Measurements from ENCODE around the gene SLC2A13.
"Not testable (repeated sequence)": the region's sequence is repeated elsewhere in the genome, so short reads cannot be mapped to it uniquely, and the experiment has no call there.

Gene SLC2A13

DNA sequence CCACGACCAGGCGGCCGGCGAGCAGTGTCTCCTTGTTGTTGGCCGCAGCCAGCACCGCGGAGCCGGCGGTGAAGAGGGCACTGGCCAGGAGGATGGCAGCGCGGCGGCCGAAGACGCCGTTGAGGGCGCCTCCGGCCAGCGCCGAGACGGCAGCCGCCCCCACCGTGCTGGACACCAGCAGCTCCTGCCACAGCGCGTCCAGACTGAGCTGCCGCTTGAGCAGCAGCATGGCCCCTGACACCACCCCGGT is 691 bp downstream of the SLC2A13 start:
- no peak for DNase-seq (ENCODE audit: low read depth)

DNA sequence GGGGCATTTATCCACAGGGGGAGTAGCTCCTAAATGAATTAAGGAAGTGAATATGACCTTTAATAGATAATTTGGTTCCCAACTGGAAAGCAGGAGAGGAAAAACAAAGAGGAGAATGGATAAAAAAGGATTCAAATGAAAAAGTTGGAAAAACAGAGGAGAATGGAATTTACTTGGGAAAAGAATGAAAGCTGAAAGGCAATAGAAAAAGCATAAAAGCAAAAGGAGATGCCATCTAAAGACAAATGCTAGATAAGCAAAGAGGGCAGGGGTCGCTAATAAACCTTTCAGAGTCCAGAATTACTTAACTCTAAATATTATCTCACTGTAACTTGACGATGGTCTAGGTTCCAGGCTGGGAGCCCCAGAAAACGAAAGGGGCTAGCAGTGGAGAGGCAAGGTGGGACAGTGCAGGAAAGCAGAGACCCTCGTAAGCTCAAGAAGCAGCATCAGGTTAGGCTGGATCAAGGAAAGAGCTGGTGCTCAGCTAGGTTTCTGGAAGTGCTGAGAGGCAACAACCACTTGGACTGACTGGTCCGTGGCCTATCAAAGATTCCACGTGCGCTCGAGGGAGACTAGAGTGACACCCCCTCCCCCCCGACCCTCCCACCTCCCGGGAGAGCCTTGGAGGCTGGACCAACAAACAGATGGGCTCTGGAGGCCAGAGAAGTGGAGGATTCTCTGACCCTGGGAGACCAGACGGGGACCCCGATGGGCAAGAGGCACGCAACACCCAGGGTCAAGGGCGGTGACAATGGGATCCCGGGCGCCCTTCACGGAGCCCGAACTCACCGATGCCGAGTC is 1.2 kb downstream of the SLC2A13 start:
- no peak for DNase-seq (ENCODE audit: low read depth)

DNA sequence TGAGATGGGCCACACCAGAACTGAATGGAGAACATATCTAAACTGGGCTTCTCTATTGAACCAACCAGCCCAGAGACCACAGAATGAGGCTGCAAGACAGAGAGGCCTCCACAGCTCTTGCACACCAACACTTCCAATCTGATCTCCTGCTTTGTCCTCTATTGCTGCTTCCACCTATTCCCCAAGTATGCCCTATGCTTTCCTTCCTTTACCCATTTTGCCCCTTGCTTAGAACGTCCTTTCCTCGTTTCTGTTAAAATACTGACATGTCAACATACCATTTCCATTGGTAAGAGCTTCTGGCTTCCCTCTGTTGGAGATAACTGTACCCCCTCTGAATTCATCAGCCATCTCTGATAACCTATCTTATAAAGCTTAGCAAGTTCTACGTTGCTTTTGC is 2.8 kb downstream of the SLC2A13 start:
- no peak for DNase-seq (ENCODE audit: low read depth)

- no peak for DNase-seq (ENCODE audit: low read depth)
Measured at GRCh38 chr12:40101747-40102146, 4.1 kb downstream of the SLC2A13 start.

GRCh38 chr12:40099423-40099853 is 6.4 kb downstream of the SLC2A13 start:
- DNase-seq (ENCODE audit: low read depth), result no peak

DNA sequence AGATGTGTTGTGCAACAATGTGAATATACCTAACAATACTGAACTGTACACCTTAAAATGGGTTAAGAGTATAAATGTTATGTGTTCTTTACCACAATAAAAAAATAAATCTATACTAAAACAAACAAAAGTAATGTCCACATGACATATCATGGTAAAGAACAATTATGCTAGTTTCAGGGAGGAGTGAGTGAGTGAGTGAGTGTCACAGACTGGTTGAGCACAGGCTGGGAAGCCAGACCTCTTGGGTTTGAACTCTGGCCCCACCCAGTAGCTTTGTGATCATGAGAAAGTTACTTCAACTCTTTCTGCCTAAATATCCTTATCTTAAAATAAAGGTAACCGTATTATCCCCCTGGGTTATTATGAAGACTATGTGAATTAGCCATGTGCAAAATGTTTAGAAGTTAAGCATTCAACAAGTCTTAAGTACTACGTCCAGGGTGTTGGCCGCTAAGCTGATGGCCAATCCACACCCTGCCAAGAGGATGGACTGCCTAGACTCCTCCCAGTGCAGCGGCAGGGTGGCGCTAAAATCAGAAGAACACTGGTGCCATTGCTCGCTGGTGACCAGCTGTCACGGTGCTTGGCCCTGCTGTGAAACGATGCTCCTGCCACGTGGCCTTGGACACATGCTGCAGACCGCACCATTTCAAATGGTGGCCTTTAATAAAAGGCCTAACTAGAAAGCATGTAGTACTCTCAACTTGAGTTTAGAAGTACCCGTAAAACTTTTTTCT is 7.3 kb downstream of the SLC2A13 start:
- no peak for DNase-seq (ENCODE audit: low read depth)

GRCh38 chr12:40093512-40093911 is 12.4 kb downstream of the SLC2A13 start:
- DNase-seq (ENCODE audit: low read depth), result no peak

GRCh38 chr12:40086471-40086870 is 19.4 kb downstream of the SLC2A13 start:
- DNase-seq (ENCODE audit: low read depth), result no peak

- DNase-seq (ENCODE audit: low read depth), result no peak
Measured at GRCh38 chr12:40078266-40078665, 27.6 kb downstream of the SLC2A13 start.

- no peak for DNase-seq (ENCODE audit: low read depth)
Measured at GRCh38 chr12:40075458-40075857, 30.4 kb downstream of the SLC2A13 start.

DNA sequence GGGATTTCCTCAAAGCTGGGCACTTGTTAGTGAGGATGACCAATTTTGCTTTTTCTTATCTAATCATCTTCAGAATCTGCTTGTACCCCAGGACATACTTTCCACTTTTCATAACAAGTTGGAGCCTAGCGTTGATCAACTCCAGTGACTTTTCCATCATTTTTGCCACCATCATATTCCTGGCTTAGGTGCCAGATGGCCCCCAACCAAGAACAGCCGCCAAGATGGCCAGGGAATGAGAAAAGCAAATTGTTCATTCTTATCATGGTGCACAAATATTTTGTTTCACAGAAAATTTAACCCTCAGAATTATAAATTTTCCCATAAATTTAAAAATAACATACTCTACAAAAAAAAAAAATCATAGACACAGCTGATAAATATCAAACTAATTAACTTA is 37.5 kb downstream of the SLC2A13 start:
- DNase-seq (ENCODE audit: low read depth), result no peak

DNA sequence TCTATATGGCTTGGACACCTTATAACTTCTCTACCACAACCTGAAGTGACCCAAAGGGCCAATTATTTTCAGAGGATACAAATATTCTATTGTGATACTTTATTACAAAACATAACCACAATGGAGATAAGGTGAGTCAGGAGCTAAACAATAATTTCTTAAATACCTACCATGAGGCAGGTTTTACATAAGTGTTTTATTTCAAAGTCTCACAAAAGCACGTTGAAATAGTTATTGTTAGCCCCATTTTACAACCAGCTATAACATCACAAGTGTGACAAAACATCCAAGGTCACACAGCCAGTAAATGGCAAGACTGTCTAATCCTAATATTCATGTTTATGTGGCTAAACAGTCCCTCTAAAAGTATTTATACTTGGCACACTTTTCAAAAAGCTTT is 40.2 kb downstream of the SLC2A13 start:
- DNase-seq (ENCODE audit: low read depth), result no peak

GRCh38 chr12:40063414-40063813 is 42.5 kb downstream of the SLC2A13 start:
- no peak for DNase-seq (ENCODE audit: low read depth)

DNA sequence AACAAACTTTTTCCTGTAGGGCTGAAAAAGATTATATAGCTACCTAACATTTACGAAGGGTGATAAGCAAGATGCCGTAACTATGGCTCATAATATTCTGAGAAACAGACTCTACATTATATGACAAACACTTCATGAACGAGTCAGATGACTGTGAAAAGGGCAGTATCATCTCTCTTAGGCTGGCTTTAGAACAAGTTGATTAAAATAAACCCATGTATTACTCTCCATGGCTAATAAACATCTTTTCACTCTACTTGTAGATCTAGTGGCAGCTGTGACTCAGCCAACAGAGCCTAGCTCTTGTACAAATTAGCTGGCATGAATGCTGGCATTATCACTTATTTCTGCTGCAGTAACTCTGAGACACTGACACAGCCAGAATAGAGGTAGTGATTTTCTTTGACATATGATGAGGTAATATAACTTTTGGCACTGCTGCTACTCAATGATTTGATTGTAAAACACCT is 47.1 kb downstream of the SLC2A13 start:
- no peak for DNase-seq (ENCODE audit: low read depth)

DNA sequence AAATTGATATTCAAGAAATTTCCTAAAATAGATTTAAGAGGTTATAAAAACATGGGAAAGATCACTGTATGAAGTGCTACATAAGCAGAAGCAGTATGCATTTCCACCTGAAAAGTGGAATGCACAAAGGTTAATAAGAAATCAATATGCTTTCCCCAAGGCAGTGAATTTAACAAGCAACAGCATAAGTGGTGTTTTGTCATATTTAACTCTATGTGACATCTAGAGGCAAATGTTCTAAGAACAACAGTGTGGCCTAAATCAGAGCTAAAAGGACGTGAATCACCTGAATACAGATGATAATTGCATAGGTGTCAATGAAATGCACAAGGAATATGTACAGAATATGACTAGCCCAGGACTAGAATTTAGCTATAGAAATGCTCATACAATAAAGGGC is 49.5 kb downstream of the SLC2A13 start:
- DNase-seq (ENCODE audit: low read depth), result no peak

DNA sequence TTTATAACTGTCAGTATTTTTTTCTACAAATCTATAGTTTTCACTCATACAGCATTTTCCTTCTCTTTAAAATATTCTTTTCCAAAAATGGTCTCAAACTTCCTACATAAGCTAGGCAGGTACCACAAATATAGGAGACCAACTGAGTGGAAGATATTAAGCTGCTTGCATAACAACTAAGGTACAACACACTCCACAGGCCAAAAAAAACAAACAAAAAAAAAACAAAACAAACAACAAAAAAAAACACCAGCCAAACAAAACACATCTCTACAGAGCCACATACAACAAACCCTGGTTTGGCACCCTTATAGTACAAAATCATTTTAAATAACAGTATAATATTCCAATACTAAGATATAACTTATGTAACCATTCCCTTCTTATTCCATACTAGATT is 50.1 kb downstream of the SLC2A13 start:
- no peak for DNase-seq (ENCODE audit: low read depth)

DNA sequence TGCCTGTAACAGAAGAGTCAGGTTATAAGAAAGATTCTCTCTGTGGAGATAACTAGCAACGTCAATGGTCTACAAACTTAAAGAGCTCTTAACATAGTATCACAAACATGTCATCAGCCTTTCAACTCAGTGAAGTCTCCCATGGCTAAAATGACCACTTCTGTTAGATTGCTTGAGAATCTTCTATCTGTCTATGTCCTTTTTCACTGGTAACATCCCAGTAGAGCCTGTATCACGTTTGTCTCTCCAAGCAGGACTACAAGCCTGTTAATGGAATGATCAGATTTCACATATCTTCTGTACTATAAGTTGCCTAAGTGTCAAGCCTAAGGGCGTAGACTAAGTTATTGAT is 50.7 kb downstream of the SLC2A13 start:
- no peak for DNase-seq (ENCODE audit: low read depth)

GRCh38 chr12:40054555-40055227 is 51.2 kb downstream of the SLC2A13 start:
- peak; percentile 39 for DNase-seq (ENCODE audit: low read depth)

GRCh38 chr12:40049268-40049667 is 56.6 kb downstream of the SLC2A13 start:
- DNase-seq (ENCODE audit: low read depth), result no peak

- not testable (repeated sequence) for DNase-seq (ENCODE audit: low read depth)
Measured at GRCh38 chr12:40047002-40047401, 58.9 kb downstream of the SLC2A13 start.

GRCh38 chr12:40045656-40046055 is 60.2 kb downstream of the SLC2A13 start:
- DNase-seq (ENCODE audit: low read depth), result no peak

GRCh38 chr12:40044396-40044795 is 61.5 kb downstream of the SLC2A13 start:
- no peak for DNase-seq (ENCODE audit: low read depth)

DNA sequence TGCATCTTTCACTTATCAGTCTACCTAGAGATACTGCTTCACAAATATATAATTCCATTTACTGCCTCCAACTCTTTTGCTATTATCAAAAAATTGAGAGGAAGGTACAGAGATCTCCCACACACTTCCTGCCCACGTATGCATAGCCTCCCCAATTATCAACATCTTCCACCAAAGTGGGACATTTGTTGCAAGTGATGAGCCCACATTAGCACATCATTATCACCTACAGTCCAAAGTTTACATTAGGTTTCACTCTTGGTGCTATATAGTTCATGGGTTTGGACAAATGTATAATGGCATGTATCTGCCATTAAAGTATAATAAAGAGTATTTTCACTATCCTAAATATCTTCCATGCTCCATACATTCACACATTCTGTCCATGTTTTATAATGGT is 66.3 kb downstream of the SLC2A13 start:
- no peak for DNase-seq (ENCODE audit: low read depth)

Measured in HS-5 (cell line).